IMR-90 (cell line): ENCODE results near the gene IL1F10.

Experiments
- CHD1 ChIP-seq: IDR thresholded peaks from 2 replicates; pipeline ENCODE4 v1.6.1; 2012; ENCODE audit warnings: low read depth, low read length, improper control_type of control experiment
- CTCF ChIP-seq: conservative IDR thresholded peaks from 2 replicates; pipeline ENCODE4 v1.5.1; 2012; ENCODE audit warnings: mild to moderate bottlenecking, low read depth, low read length, improper control_type of control experiment
- POLR2A ChIP-seq: IDR thresholded peaks from 2 replicates; pipeline ENCODE4 v1.6.1; 2012; ENCODE audit warnings: mild to moderate bottlenecking, low read depth, low read length

DNA sequence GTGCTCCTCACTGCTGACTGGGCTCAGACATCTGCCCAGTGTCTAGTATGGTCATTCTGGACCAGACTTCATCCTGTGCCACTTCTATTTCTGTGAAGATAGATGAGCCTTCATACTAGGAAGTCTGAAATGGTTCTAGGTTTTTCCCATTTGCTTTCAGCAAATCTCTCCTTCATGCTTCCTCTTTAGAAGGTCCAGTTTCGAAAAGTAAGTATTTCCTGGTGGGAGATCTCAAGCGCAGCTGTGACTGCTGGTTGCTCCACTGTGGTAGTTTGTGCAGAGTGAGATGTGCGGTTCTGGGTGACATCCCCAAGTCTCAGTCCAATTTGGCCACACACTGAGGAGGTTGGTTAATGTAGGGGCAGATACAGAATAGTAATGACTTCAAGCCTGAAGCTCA, 29.5 kb upstream of the IL1F10 start:
- TF ChIP-seq CTCF (no peak), CHD1 (no peak), POLR2A (no peak)
